GM12878 (cell line): Measurements from ENCODE around the gene LSM14A. TPM values are rescaled to one million over a fixed set of nuclear protein-coding genes. Genes with fewer than 3 reads are reported as not detected.

Source experiments
- ATAC-seq: fragments of 200-7000 bp; cut with Tn5 transposase; 3 replicates; pipeline ENCODE4 v1.9.1; 2020; ENCODE audit warnings: mild to moderate bottlenecking, moderate library complexity
- BruUV-seq: library from RNA; stranded (reverse); fragments of 400-500 nt; replicated peaks from 2 replicates; lab custom pipeline; 2021; lab: Mats Ljungman, UMichigan
- CTCF ChIA-PET: fragments of 300-600 bp; sonication (Branson Sonifier 250); formaldehyde crosslinking; extraction: SDS; loops from one replicate; lab custom pipeline; 2021; ENCODE audit warnings: inconsistent platforms; lab: Yijun Ruan, JAX
- POLR2A ChIA-PET: fragments of 350-600 bp; formaldehyde crosslinking; extraction: SDS; loops from one replicate; lab custom pipeline; 2021; ENCODE audit warnings: inconsistent platforms; lab: Charles Lee
- RAD21 ChIA-PET: fragments of 300-600 bp; sonication (Branson Sonifier 250); formaldehyde crosslinking; loops from one replicate; lab custom pipeline; 2023; ENCODE audit warnings: antibody characterized with exemption; ENCODE audit not compliant: unreplicated experiment; lab: Charles Lee
- SMC1A ChIA-PET: fragments of 300-600 bp; sonication (Branson Sonifier 250); formaldehyde crosslinking; loops from one replicate; lab custom pipeline; 2023; ENCODE audit not compliant: unreplicated experiment, uncharacterized antibody; lab: Charles Lee
- DNase-seq: peaks from one replicate; pipeline ENCODE4 v3.0.0-alpha.2; 2011; ENCODE audit warnings: low read depth, low spot score
- FAIRE-seq: peaks from 3 replicates; lab custom pipeline; 2011; peaks lifted over from hg19 to GRCh38; lab: Jason Lieb, UNC
- H2AFZ ChIP-seq: 2 replicates; pipeline ENCODE4 v1.6.0; 2011; ENCODE audit warnings: low read depth, low read length, control low read depth; ENCODE audit not compliant: control insufficient read depth
- H3K27ac ChIP-seq: 2 replicates; pipeline ENCODE4 v1.5.1; 2011; ENCODE audit warnings: control low read depth; ENCODE audit not compliant: control insufficient read depth, insufficient read depth
- H3K27me3 ChIP-seq, 2 experiments: replicated peaks in 1 of 2; 2 replicates each; pipeline versions ENCODE4 v1.6.0 to v1.6.1; 2011; ENCODE audit warnings: low read length in 1 of 2; ENCODE audit not compliant: control insufficient read depth in 2 of 2, insufficient read depth in 2 of 2
- H3K36me3 ChIP-seq, 2 experiments: 2 replicates each; pipeline ENCODE4 v1.5.1; 2011; ENCODE audit warnings: low read length in 1 of 2; ENCODE audit not compliant: control insufficient read depth in 2 of 2, insufficient read depth in 2 of 2
- H3K4me1 ChIP-seq: 2 replicates; pipeline ENCODE4 v1.6.1; 2011; ENCODE audit warnings: mild to moderate bottlenecking, low read length, moderate library complexity, mixed read lengths; ENCODE audit not compliant: control insufficient read depth, insufficient read depth
- H3K4me2 ChIP-seq: 2 replicates; pipeline ENCODE4 v1.6.0; 2011; ENCODE audit warnings: control low read depth; ENCODE audit not compliant: control insufficient read depth, insufficient read depth
- H3K4me3 ChIP-seq: fragments of 200-600 bp; sonication (generic); 2 replicates; pipeline ENCODE4 v1.5.1; 2016
- H3K79me2 ChIP-seq: 2 replicates; pipeline ENCODE4 v1.6.0; 2011; ENCODE audit warnings: low read length; ENCODE audit not compliant: control insufficient read depth, insufficient read depth
- H3K9ac ChIP-seq: 2 replicates; pipeline ENCODE4 v1.8.0; 2011; ENCODE audit warnings: low read length, control low read depth, mixed read lengths; ENCODE audit not compliant: control insufficient read depth, insufficient read depth
- H3K9me3 ChIP-seq: replicated peaks from 3 replicates; pipeline ENCODE4 v1.5.1; 2011; ENCODE audit warnings: mild to moderate bottlenecking, low read length; ENCODE audit not compliant: control insufficient read depth, insufficient read depth
- H4K20me1 ChIP-seq: 2 replicates; pipeline ENCODE4 v1.6.0; 2011; ENCODE audit not compliant: control insufficient read depth, insufficient read depth
- CBX5 ChIP-seq: sonication (generic); IDR thresholded peaks from 2 replicates; pipeline ENCODE4 v1.6.1; 2016; ENCODE audit warnings: low read depth, moderate library complexity, mild to moderate bottlenecking, inconsistent platforms
- CEBPZ ChIP-seq: fragments of 150-350 bp; IDR thresholded peaks from 2 replicates; pipeline ENCODE4 v1.6.1; 2016; ENCODE audit warnings: low read depth, low read length
- HDAC2 ChIP-seq: fragments of 200-600 bp; sonication (generic); IDR thresholded peaks from 2 replicates; pipeline ENCODE4 v1.6.1; 2017
- HDAC6 ChIP-seq: fragments of 200-600 bp; sonication (generic); IDR thresholded peaks from one replicate; pipeline ENCODE4 v1.8.0; 2017; ENCODE audit warnings: antibody characterized with exemption; ENCODE audit not compliant: unreplicated experiment
- RELB ChIP-seq: fragments of 450-650 bp; IDR thresholded peaks from 2 replicates; pipeline ENCODE4 v1.6.1; 2017; ENCODE audit warnings: low read depth, mild to moderate bottlenecking, moderate library complexity
- SREBF1 ChIP-seq: IDR thresholded peaks from 2 replicates; pipeline ENCODE4 v1.6.1; 2012; ENCODE audit warnings: mild to moderate bottlenecking, low read length
- SRF ChIP-seq, 2 experiments: IDR thresholded peaks; 2 replicates each; pipeline ENCODE4 v1.6.1; 2011; ENCODE audit warnings: low read depth in 2 of 2, low read length in 2 of 2, mild to moderate bottlenecking in 1 of 2, moderate library complexity in 1 of 2
- TCF12 ChIP-seq: IDR thresholded peaks from 2 replicates; pipeline ENCODE4 v1.6.1; 2011; ENCODE audit warnings: low read depth, mild to moderate bottlenecking, low read length
- ZNF687 ChIP-seq: fragments of 450-650 bp; IDR thresholded peaks from 2 replicates; pipeline ENCODE4 v1.6.1; 2017; ENCODE audit warnings: mild to moderate bottlenecking, moderate library complexity
- WGBS: methylation state at CpG from one replicate; pipeline ENCODE4 v1.1.6; 2016; ENCODE audit warnings: low lambda C conversion rate; ENCODE audit not compliant: insufficient replicate concordance, insufficient coverage; ENCODE audit errors: missing lambda C conversion rate; 5-methylcytosine and 5-hydroxymethylcytosine counted together
- in situ Hi-C: fragments of 300-500 bp; cut with MboI; formaldehyde crosslinking; loops from 9 replicates; pipeline ENCODE4 v1.14.3; 2018; ENCODE audit warnings: mixed read lengths
- intact Hi-C: fragments of 100-400 bp; cut with micrococcal nuclease; formaldehyde crosslinking; loops from one replicate; pipeline ENCODE4 v1.14.2; 2022; ENCODE audit not compliant: unreplicated experiment
- polyA plus RNA-seq, 11 experiments: library from polyadenylated mRNA; depleted of rRNA in 4 of 11; unstranded in 6 of 11; stranded (reverse) in 5 of 11; fragments of >200 nt; fragmentation: Nextera tagmentation in 4 of 11; fragmentation: Illumina TruSeq in 1 of 11; extraction: Ambion mirVana in 4 of 11; extraction: Trizol in 1 of 11; gene quantifications; 1 replicate in 1 of 11; 2 replicates in 10 of 11; pipeline versions ENCODE4 v1.2.1 to v1.2.3, GENCODE V29; 2011 to 2016; ENCODE audit warnings: inconsistent platforms in 2 of 11, missing spikeins in 2 of 11, low read depth in 1 of 11
- total RNA-seq, 4 experiments: library from RNA; depleted of rRNA in 3 of 4; stranded (reverse); fragments of >200 nt in 3 of 4; fragmentation: Illumina TruSeq in 1 of 4; extraction: Trizol in 1 of 4; gene quantifications; 2 replicates each; pipeline versions ENCODE4 v1.2.1 to v1.2.3, GENCODE V29; 2013 to 2021

The LSM14A gene
- total and polyA plus RNA-seq, 10 of the 15 experiments (the other 5 are each of a cell fraction or from before 2014, with no cell fraction given) = 21.9 to 193 (median 89.4) TPM

- intact Hi-C loops = no loop called here
These were observed 85.2 kb downstream of the LSM14A start for GRCh38 chr19:34257559-34257924.

More at GRCh38 chr19:34257559-34257924, 85.2 kb downstream of the LSM14A start:
- FAIRE-seq (no peak), ATAC-seq (no peak), DNase-seq (no peak)
- POLR2A ChIA-PET = interaction anchor here (0.6 kb wide), 2 partner anchors 76 to 80 kb away, joined by 3 read pairs; no protein-coding TSS in a partner anchor
- Histone ChIP-seq H3K4me1 (peaks cover 5% of the 10 kb centered on the region), H2AFZ (no peak overlapping the region), H3K36me3 (no peaks in the 10 kb centered on the region; a peak in 1 of 4 replicates), H4K20me1 (no peaks in the 10 kb centered on the region), H3K9me3 (no peaks in the 10 kb centered on the region), H3K4me2 (no peak overlapping the region), H3K4me3 (no peak overlapping the region), H3K79me2 (peaks cover 5% of the 10 kb centered on the region), H3K9ac (no peak overlapping the region), H3K27ac (no peak overlapping the region), H3K27me3 (no peaks in the 10 kb centered on the region)
- in situ Hi-C loops = no loop called here
- SMC1A ChIA-PET = interaction anchor here (0.7 kb wide), 1 partner anchor 836 kb away, joined by 3 read pairs; no protein-coding TSS in a partner anchor
- TF ChIP-seq TCF12 (no peak), HDAC6 (no peak), ZNF687 (no peak), SREBF1 (no peak), RELB (no peak), HDAC2 (no peak), CEBPZ (no peak), CBX5 (no peak), SRF (IDR thresholded peaks at IDR 0.05; ENCODE audit: low read depth in 2 of 2, low read length in 2 of 2) (no peak)
- BruUV-seq = no TSS peak
- RAD21 ChIA-PET = interaction anchor here (0.6 kb wide), 1 partner anchor 75 kb away, joined by 3 read pairs; no protein-coding TSS in a partner anchor
- CTCF ChIA-PET = no interaction called here
- 93% methylated on average over 2 of the region's 2 CpGs for WGBS
